ENCODE measurements around the gene PLD5.
"Not testable (repeated sequence)": the region's sequence is repeated elsewhere in the genome, so short reads cannot be mapped to it uniquely, and the experiment has no call there.

The PLD5 gene

GRCh38 chr1:242139442-242139841, 385.1 kb downstream of the PLD5 start:
- no peak overlapping the region for H3K4me3 Mint-ChIP-seq
- no peaks in the 10 kb centered on the region for H3K9me3 Mint-ChIP-seq
- no peaks in the 10 kb centered on the region for H3K4me1 Mint-ChIP-seq (ENCODE audit: low read depth)
- H3K36me3 Mint-ChIP-seq (ENCODE audit: low read depth): no peaks in the 10 kb centered on the region
- no peak overlapping the region for H3K27ac Mint-ChIP-seq
- no peak for DNase-seq (ENCODE audit: low spot score)
- no peaks in the 10 kb centered on the region for H3K27me3 Mint-ChIP-seq (ENCODE audit: low read depth)

GRCh38 chr1:242133796-242134195, 390.7 kb downstream of the PLD5 start:
- Mint-ChIP-seq H3K27ac (no peak overlapping the region), H3K9me3 (peaks cover 3% of the 10 kb centered on the region), H3K36me3 (ENCODE audit: low read depth) (no peaks in the 10 kb centered on the region), H3K27me3 (ENCODE audit: low read depth) (no peaks in the 10 kb centered on the region), H3K4me3 (no peak overlapping the region), H3K4me1 (ENCODE audit: low read depth) (no peaks in the 10 kb centered on the region)
- DNase-seq (ENCODE audit: low spot score): no peak

GRCh38 chr1:242133351-242133750, 391.1 kb downstream of the PLD5 start:
- no peak for DNase-seq (ENCODE audit: low spot score)
- Mint-ChIP-seq H3K36me3 (ENCODE audit: low read depth) (no peaks in the 10 kb centered on the region), H3K9me3 (peaks cover 3% of the 10 kb centered on the region), H3K27ac (no peak overlapping the region), H3K4me3 (no peak overlapping the region), H3K4me1 (ENCODE audit: low read depth) (no peaks in the 10 kb centered on the region), H3K27me3 (ENCODE audit: low read depth) (no peaks in the 10 kb centered on the region)

- Mint-ChIP-seq H3K36me3 (ENCODE audit: low read depth) (no peaks in the 10 kb centered on the region), H3K4me3 (no peak overlapping the region), H3K27me3 (ENCODE audit: low read depth) (no peaks in the 10 kb centered on the region), H3K27ac (no peak overlapping the region), H3K4me1 (ENCODE audit: low read depth) (no peaks in the 10 kb centered on the region), H3K9me3 (peaks cover 3% of the 10 kb centered on the region)
- no peak for DNase-seq (ENCODE audit: low spot score)
These were observed 392.2 kb downstream of the PLD5 start for GRCh38 chr1:242132121-242132817.

- H3K36me3 Mint-ChIP-seq (ENCODE audit: low read depth): no peaks in the 10 kb centered on the region
- peaks cover 3% of the 10 kb centered on the region for H3K9me3 Mint-ChIP-seq
- no peak overlapping the region for H3K27ac Mint-ChIP-seq
- DNase-seq (ENCODE audit: low spot score): no peak
- no peak overlapping the region for H3K4me3 Mint-ChIP-seq
- no peaks in the 10 kb centered on the region for H3K4me1 Mint-ChIP-seq (ENCODE audit: low read depth)
- no peaks in the 10 kb centered on the region for H3K27me3 Mint-ChIP-seq (ENCODE audit: low read depth)
These were observed 395.5 kb downstream of the PLD5 start for GRCh38 chr1:242128951-242129502.

GRCh38 chr1:242120432-242120831, 404.1 kb downstream of the PLD5 start:
- DNase-seq (ENCODE audit: low spot score): no peak
- no peaks in the 10 kb centered on the region for H3K36me3 Mint-ChIP-seq (ENCODE audit: low read depth)

GRCh38 chr1:242100921-242101320, 423.6 kb downstream of the PLD5 start:
- Mint-ChIP-seq H3K27ac (no peak overlapping the region), H3K4me1 (ENCODE audit: low read depth) (no peaks in the 10 kb centered on the region), H3K4me3 (no peak overlapping the region), H3K27me3 (ENCODE audit: low read depth) (no peaks in the 10 kb centered on the region), H3K36me3 (ENCODE audit: low read depth) (no peaks in the 10 kb centered on the region), H3K9me3 (no peaks in the 10 kb centered on the region)
- no peak for DNase-seq (ENCODE audit: low spot score)

More at GRCh38 chr1:242120432-242120831, 404.1 kb downstream of the PLD5 start:
- Mint-ChIP-seq H3K27ac (no peak overlapping the region), H3K4me1 (ENCODE audit: low read depth) (no peaks in the 10 kb centered on the region), H3K27me3 (ENCODE audit: low read depth) (no peaks in the 10 kb centered on the region), H3K9me3 (no peaks in the 10 kb centered on the region), H3K4me3 (no peak overlapping the region)

GRCh38 chr1:242097283-242097682, 427.2 kb downstream of the PLD5 start:
- not testable (repeated sequence) for H3K4me3 Mint-ChIP-seq; H3K9me3 Mint-ChIP-seq; H3K27me3 Mint-ChIP-seq (ENCODE audit: low read depth); H3K36me3 Mint-ChIP-seq (ENCODE audit: low read depth); H3K27ac Mint-ChIP-seq; DNase-seq (ENCODE audit: low spot score); H3K4me1 Mint-ChIP-seq (ENCODE audit: low read depth)

GRCh38 chr1:242093116-242093515, 431.4 kb downstream of the PLD5 start:
- Mint-ChIP-seq H3K9me3 (no peaks in the 10 kb centered on the region), H3K27ac (no peak overlapping the region), H3K36me3 (ENCODE audit: low read depth) (no peaks in the 10 kb centered on the region), H3K4me3 (no peak overlapping the region), H3K4me1 (ENCODE audit: low read depth) (no peaks in the 10 kb centered on the region), H3K27me3 (ENCODE audit: low read depth) (no peaks in the 10 kb centered on the region)
- no peak for DNase-seq (ENCODE audit: low spot score)

GRCh38 chr1:242089911-242090310, 434.6 kb downstream of the PLD5 start:
- DNase-seq (ENCODE audit: low spot score): no peak
- Mint-ChIP-seq H3K9me3 (no peaks in the 10 kb centered on the region), H3K36me3 (ENCODE audit: low read depth) (no peaks in the 10 kb centered on the region), H3K27me3 (ENCODE audit: low read depth) (no peaks in the 10 kb centered on the region), H3K4me3 (no peak overlapping the region), H3K27ac (no peak overlapping the region), H3K4me1 (ENCODE audit: low read depth) (no peaks in the 10 kb centered on the region)

- Mint-ChIP-seq H3K4me3 (no peak overlapping the region), H3K4me1 (ENCODE audit: low read depth) (no peaks in the 10 kb centered on the region), H3K27me3 (ENCODE audit: low read depth) (no peaks in the 10 kb centered on the region), H3K36me3 (ENCODE audit: low read depth) (no peaks in the 10 kb centered on the region), H3K27ac (no peak overlapping the region), H3K9me3 (no peaks in the 10 kb centered on the region)
- no peak for DNase-seq (ENCODE audit: low spot score)
These were observed 435.6 kb downstream of the PLD5 start for GRCh38 chr1:242088875-242089274.

- no peak for DNase-seq (ENCODE audit: low spot score)
- Mint-ChIP-seq H3K36me3 (ENCODE audit: low read depth) (no peaks in the 10 kb centered on the region), H3K9me3 (no peaks in the 10 kb centered on the region), H3K4me1 (ENCODE audit: low read depth) (no peaks in the 10 kb centered on the region), H3K27me3 (ENCODE audit: low read depth) (no peaks in the 10 kb centered on the region), H3K4me3 (no peak overlapping the region), H3K27ac (no peak overlapping the region)
These were observed 437.8 kb downstream of the PLD5 start for GRCh38 chr1:242086706-242087105.

- Mint-ChIP-seq H3K27ac (no peak overlapping the region), H3K36me3 (ENCODE audit: low read depth) (no peaks in the 10 kb centered on the region), H3K4me3 (no peak overlapping the region), H3K4me1 (ENCODE audit: low read depth) (no peaks in the 10 kb centered on the region), H3K27me3 (ENCODE audit: low read depth) (no peaks in the 10 kb centered on the region), H3K9me3 (no peaks in the 10 kb centered on the region)
- no peak for DNase-seq (ENCODE audit: low spot score)
These were observed 438.4 kb downstream of the PLD5 start for GRCh38 chr1:242086093-242086492.

- no peaks in the 10 kb centered on the region for H3K27me3 Mint-ChIP-seq (ENCODE audit: low read depth)
- DNase-seq (ENCODE audit: low spot score): no peak
- H3K36me3 Mint-ChIP-seq (ENCODE audit: low read depth): no peaks in the 10 kb centered on the region
- no peak overlapping the region for H3K4me3 Mint-ChIP-seq
- no peaks in the 10 kb centered on the region for H3K9me3 Mint-ChIP-seq
- H3K4me1 Mint-ChIP-seq (ENCODE audit: low read depth): no peaks in the 10 kb centered on the region
- H3K27ac Mint-ChIP-seq: no peak overlapping the region
These were observed 440.8 kb downstream of the PLD5 start for GRCh38 chr1:242083742-242084141.

- Mint-ChIP-seq H3K9me3 (no peaks in the 10 kb centered on the region), H3K27me3 (ENCODE audit: low read depth) (no peaks in the 10 kb centered on the region), H3K4me3 (no peak overlapping the region), H3K27ac (no peak overlapping the region), H3K36me3 (ENCODE audit: low read depth) (no peaks in the 10 kb centered on the region), H3K4me1 (ENCODE audit: low read depth) (no peaks in the 10 kb centered on the region)
- DNase-seq (ENCODE audit: low spot score): no peak
These were observed 443.1 kb downstream of the PLD5 start for GRCh38 chr1:242081446-242081845.

Data from T-helper 2 cell treated with Interferon-gamma antibody and Interleukin-4, amounts not matched to agents 5 μg/mL and 100 μg/mL, for 36 hours (primary cell).